Left lung (tissue), 10 donors: Measurements from ENCODE around the gene DNAH3. TPM values are rescaled to one million over a fixed set of nuclear protein-coding genes. Genes with fewer than 3 reads are reported as not detected.

ENCODE experiments used
- ATAC-seq: fragments of 200-7000 bp; cut with Tn5 transposase; one replicate; pipeline ENCODE4 v1.9.1; 2020; ENCODE audit warnings: moderate library complexity
- DNase-seq, 4 donors: peaks; one replicate each; pipeline ENCODE4 v3.0.0-alpha.2; 2013 to 2020
- H3K27ac ChIP-seq, 2 donors: fragments of 200-600 bp; sonication (generic) in 1 of 2; one replicate each; pipeline versions ENCODE4 v1.5.0 to v1.8.0; 2020 to 2021
- H3K27me3 ChIP-seq, 2 donors: fragments of 200-600 bp; sonication (generic) in 1 of 2; one replicate each; pipeline versions ENCODE4 v1.5.0 to v1.8.0; 2020 to 2021
- H3K36me3 ChIP-seq, 2 donors: fragments of 200-600 bp; sonication (generic) in 1 of 2; one replicate each; pipeline versions ENCODE4 v1.5.0 to v1.8.0; 2020 to 2021
- H3K4me1 ChIP-seq, 2 donors: fragments of 200-600 bp; one replicate each; pipeline ENCODE4 v1.8.0; 2021
- H3K4me3 ChIP-seq, 2 donors: fragments of 200-600 bp; sonication (generic) in 1 of 2; one replicate each; pipeline versions ENCODE4 v1.5.0 to v1.8.0; 2020 to 2021; ENCODE audit warnings: mild to moderate bottlenecking in 1 of 2
- H3K9me3 ChIP-seq, 2 donors: fragments of 200-600 bp; sonication (generic) in 1 of 2; one replicate each; pipeline versions ENCODE4 v1.5.0 to v1.8.0; 2020 to 2021
- CTCF ChIP-seq, 2 donors: fragments of 200-600 bp; sonication (generic) in 1 of 2; IDR thresholded peaks; one replicate each; pipeline versions ENCODE4 v1.5.0 to v1.8.0; 2021; ENCODE audit warnings: antibody characterized with exemption in 2 of 2
- intact Hi-C, 2 donors: fragments of 100-400 bp; cut with DNase I; formaldehyde crosslinking; loops; one replicate each; pipeline versions ENCODE4 v1.11.2 to v1.14.2; 2022
- polyA plus RNA-seq, 6 donors: library from polyadenylated mRNA; unstranded; fragments of 120-200 nt; gene quantifications; one replicate each; pipeline ENCODE4 v1.2.1, GENCODE V29; 2013; ENCODE audit not compliant: insufficient read length in 6 of 6
- total RNA-seq, 2 donors: library from RNA; stranded (reverse); fragmentation: NEBNext Ultra II Directional; extraction: Animal tissue kit (Norgen Biotek cat#: 25700); gene quantifications; one replicate each; pipeline ENCODE4 v1.2.1, GENCODE V29; 2021
- donor health status: DM: no; HTN: yes; CAD: no.
- donor health status: DM: no; HTN: no; CAD: no.

The DNAH3 gene
- total and polyA plus RNA-seq, 8 donors: 0.88 to 6.4 (median 3.2) TPM; not detected in 1

GRCh38 chr16:21194771-21195301, 44.2 kb upstream of the DNAH3 start:
- H3K9me3 ChIP-seq: peaks cover 0 to 3% of the 10 kb centered on the region in 2 donors
- H3K4me1 ChIP-seq: no peaks in the 10 kb centered on the region
- no peak overlapping the region for H3K27ac ChIP-seq
- peaks cover 0 to 7% of the 10 kb centered on the region in 2 donors for H3K27me3 ChIP-seq
- H3K4me3 ChIP-seq: no peak overlapping the region
- intact Hi-C loops: no loop called here
- no peak for TF ChIP-seq CTCF (IDR thresholded peaks at IDR 0.05)
- DNase-seq: no peak
- ATAC-seq: no peak
- no peaks in the 10 kb centered on the region for H3K36me3 ChIP-seq

- intact Hi-C loops: no loop called here
- Histone ChIP-seq H3K27ac (no peak overlapping the region), H3K4me3 (no peak overlapping the region), H3K27me3 (peaks cover 0 to 7% of the 10 kb centered on the region in 2 donors), H3K4me1 (peaks cover 0 to 5% of the 10 kb centered on the region in 2 donors), H3K36me3 (no peaks in the 10 kb centered on the region), H3K9me3 (peaks cover 0 to 3% of the 10 kb centered on the region in 2 donors)
- DNase-seq (no peak), ATAC-seq (no peak)
- TF ChIP-seq CTCF (IDR thresholded peaks at IDR 0.05): no peak
Measured at GRCh38 chr16:21192991-21193390, 42.3 kb upstream of the DNAH3 start.

GRCh38 chr16:21190599-21190998, 40.0 kb upstream of the DNAH3 start:
- ATAC-seq (no peak), DNase-seq (no peak)
- Histone ChIP-seq H3K9me3 (peaks cover 0 to 3% of the 10 kb centered on the region in 2 donors), H3K27ac (no peak overlapping the region), H3K4me1 (peaks cover 0 to 5% of the 10 kb centered on the region in 2 donors), H3K27me3 (peaks cover 0 to 4% of the 10 kb centered on the region in 2 donors), H3K36me3 (no peaks in the 10 kb centered on the region), H3K4me3 (no peak overlapping the region)
- no peak for TF ChIP-seq CTCF (IDR thresholded peaks at IDR 0.05)
- intact Hi-C loops: no loop called here

- Histone ChIP-seq H3K27me3 (no peaks in the 10 kb centered on the region), H3K4me1 (peaks cover 0 to 5% of the 10 kb centered on the region in 2 donors), H3K36me3 (no peaks in the 10 kb centered on the region), H3K9me3 (peaks cover 0 to 3% of the 10 kb centered on the region in 2 donors), H3K27ac (no peak overlapping the region), H3K4me3 (no peak overlapping the region)
- ATAC-seq (no peak), DNase-seq (no peak)
- intact Hi-C loops: no loop called here
- TF ChIP-seq CTCF (IDR thresholded peaks at IDR 0.05): no peak
Measured at GRCh38 chr16:21190013-21190412, 39.4 kb upstream of the DNAH3 start.

- Histone ChIP-seq H3K9me3 (peaks cover 0 to 3% of the 10 kb centered on the region in 2 donors), H3K4me3 (no peak overlapping the region), H3K36me3 (no peaks in the 10 kb centered on the region), H3K27me3 (no peaks in the 10 kb centered on the region), H3K27ac (no peak overlapping the region), H3K4me1 (peaks cover 0 to 5% of the 10 kb centered on the region in 2 donors)
- ATAC-seq: no peak
- no peak for DNase-seq
- no peak for TF ChIP-seq CTCF (IDR thresholded peaks at IDR 0.05)
- intact Hi-C loops: loop anchor here in 1 of 2 donors (10.0 kb wide), 1 partner anchor 105 kb away; no protein-coding TSS in a partner anchor
Measured at GRCh38 chr16:21189311-21189710, 38.7 kb upstream of the DNAH3 start.
